GM12875 (cell line): ENCODE results near the gene BTG4.

Experiments used
- H3K4me3 ChIP-seq: one replicate; pipeline ENCODE4 v1.5.1; 2011; ENCODE audit warnings: low read depth, low read length, control low read depth
- CTCF ChIP-seq: IDR thresholded peaks from 2 replicates; pipeline ENCODE4 v1.5.1; 2011; ENCODE audit warnings: low read depth, mild to moderate bottlenecking, control low read depth, inconsistent platforms, low read length, moderate library complexity, borderline replicate concordance; ENCODE audit not compliant: insufficient read depth

Gene BTG4

GRCh38 chr11:111456859-111457730 lies 55.1 kb downstream of the BTG4 start:
- no peak for TF ChIP-seq CTCF
- no peak overlapping the region for H3K4me3 ChIP-seq

GRCh38 chr11:111456086-111456858 lies 55.9 kb downstream of the BTG4 start:
- TF ChIP-seq CTCF = no peak
- no peak overlapping the region for H3K4me3 ChIP-seq

- H3K4me3 ChIP-seq = no peak overlapping the region
- TF ChIP-seq CTCF = no peak
Observed at GRCh38 chr11:111455291-111456085, 56.7 kb downstream of the BTG4 start.

GRCh38 chr11:111454561-111455192 lies 57.5 kb downstream of the BTG4 start:
- TF ChIP-seq CTCF = peak; percentile 50; the same call in 1 of the 2 replicates

GRCh38 chr11:111452817-111453552 lies 59.2 kb downstream of the BTG4 start:
- no peak overlapping the region for H3K4me3 ChIP-seq
- no peak for TF ChIP-seq CTCF

More at GRCh38 chr11:111454561-111455192, 57.5 kb downstream of the BTG4 start:
- H3K4me3 ChIP-seq = no peak overlapping the region

- H3K4me3 ChIP-seq = no peak overlapping the region
- no peak for TF ChIP-seq CTCF
Observed at GRCh38 chr11:111452146-111452545, 60.0 kb downstream of the BTG4 start.
